Dermis blood vessel endothelial cell (primary cell): ENCODE results near the gene MRPS10. TPM values are rescaled to one million over a fixed set of nuclear protein-coding genes. Genes with fewer than 3 reads are reported as not detected.
A peak's percentile ranks its signal among the peaks of the same experiment; 100 is the strongest.

Experiments used
- DNase-seq: peaks from one replicate; pipeline ENCODE4 v3.0.0; 2010
- total RNA-seq: library from RNA; depleted of rRNA; stranded (reverse); fragments of >200 nt; gene quantifications from 2 replicates; pipeline ENCODE4 v1.2.3, GENCODE V29; 2014

The MRPS10 gene
- total RNA-seq: 34.0 and 48.0 TPM in 2 replicates

- peak; percentile 97 for DNase-seq
These were observed at the start of gene MRPS10 for GRCh38 chr6:42217519-42218367. Gene MRPS10 (minus strand): TSS chr6:42217861. CDS start chr6:42217849, 12 bp downstream.

- no peak for DNase-seq
These were observed 48.9 kb upstream of the MRPS10 start for GRCh38 chr6:42266538-42266937.

- DNase-seq: no peak
These were observed 47.3 kb upstream of the MRPS10 start for GRCh38 chr6:42264852-42265390.

GRCh38 chr6:42264162-42264851 lies 46.6 kb upstream of the MRPS10 start:
- no peak for DNase-seq

GRCh38 chr6:42263165-42263728 lies 45.6 kb upstream of the MRPS10 start:
- DNase-seq: no peak

- peak; percentile 19 for DNase-seq
These were observed 43.3 kb upstream of the MRPS10 start for GRCh38 chr6:42260972-42261371.

- no peak for DNase-seq
These were observed 42.8 kb upstream of the MRPS10 start for GRCh38 chr6:42260396-42260888.

GRCh38 chr6:42259841-42260395 lies 42.3 kb upstream of the MRPS10 start:
- DNase-seq: no peak

GRCh38 chr6:42259286-42259685 lies 41.6 kb upstream of the MRPS10 start:
- no peak for DNase-seq

GRCh38 chr6:42257614-42258013 lies 40.0 kb upstream of the MRPS10 start:
- DNase-seq: no peak

- peak; percentile 42 for DNase-seq
These were observed 39.4 kb upstream of the MRPS10 start for GRCh38 chr6:42257063-42257462.

GRCh38 chr6:42255050-42255449 lies 37.4 kb upstream of the MRPS10 start:
- no peak for DNase-seq

- no peak for DNase-seq
These were observed 36.8 kb upstream of the MRPS10 start for GRCh38 chr6:42254505-42254904.

GRCh38 chr6:42251911-42252637 lies 34.4 kb upstream of the MRPS10 start:
- peak; percentile 77 for DNase-seq

GRCh38 chr6:42251500-42251899 lies 33.8 kb upstream of the MRPS10 start:
- no peak for DNase-seq

GRCh38 chr6:42250274-42250931 lies 32.7 kb upstream of the MRPS10 start:
- no peak for DNase-seq

- DNase-seq: no peak
These were observed 31.6 kb upstream of the MRPS10 start for GRCh38 chr6:42249279-42249678.

GRCh38 chr6:42243046-42243445 lies 25.4 kb upstream of the MRPS10 start:
- peak; percentile 92 for DNase-seq

- no peak for DNase-seq
These were observed 24.3 kb upstream of the MRPS10 start for GRCh38 chr6:42241915-42242314.

- no peak for DNase-seq
These were observed 22.2 kb upstream of the MRPS10 start for GRCh38 chr6:42239736-42240375.

GRCh38 chr6:42239333-42239732 lies 21.7 kb upstream of the MRPS10 start:
- DNase-seq: no peak
